Keratinocyte (primary cell): ENCODE data around the gene GGA1.

Experiments used
- CTCF ChIP-seq, 3 experiments: IDR thresholded peaks in 1 of 3; conservative IDR thresholded peaks in 1 of 3; optimal IDR thresholded peaks in 1 of 3; 2 replicates in 2 of 3; 3 replicates in 1 of 3; pipeline versions ENCODE3 to v1.5.1; 2011; ENCODE audit warnings: low read length in 3 of 3, mild to moderate bottlenecking in 3 of 3, moderate library complexity in 2 of 3, control low read depth in 1 of 3, inconsistent platforms in 1 of 3; ENCODE audit not compliant: insufficient read depth in 2 of 3; ENCODE audit errors: extremely low read depth in 1 of 3
- EZH2 ChIP-seq: IDR thresholded peaks from one replicate; pipeline ENCODE4 v1.6.1; 2012; ENCODE audit warnings: inconsistent platforms, mild to moderate bottlenecking, low read length, moderate library complexity

- no peak for TF ChIP-seq EZH2
- TF ChIP-seq CTCF (optimal IDR thresholded peaks at IDR 0.05 in 1 of 3, IDR thresholded peaks at IDR 0.05 in 1 of 3, conservative IDR thresholded peaks at IDR 0.05 in 1 of 3; ENCODE audit: extremely low read depth in 1 of 3, insufficient read depth in 2 of 3, low read length in 3 of 3): no peak
Measured at GRCh38 chr22:37604074-37604473, 4.6 kb upstream of the GGA1 start.
